Right renal pelvis (tissue), 4 donors: ENCODE data around the gene THUMPD2. TPM values are rescaled to one million over a fixed set of nuclear protein-coding genes. Genes with fewer than 3 reads are reported as not detected.
"Not testable (repeated sequence)": the region's sequence is repeated elsewhere in the genome, so short reads cannot be mapped to it uniquely, and the experiment has no call there.

Experiments used
- DNase-seq, 4 donors: peaks; one replicate each; pipeline ENCODE4 v3.0.0-alpha.2; 2013; ENCODE audit warnings: low read depth in 4 of 4, low spot score in 3 of 4, missing footprints in 1 of 4
- polyA plus RNA-seq, 4 donors: library from polyadenylated mRNA; unstranded; fragments of 120-200 nt; gene quantifications; one replicate each; pipeline ENCODE4 v1.2.1, GENCODE V29; 2013; ENCODE audit not compliant: insufficient read length in 4 of 4

The THUMPD2 gene, protein sequence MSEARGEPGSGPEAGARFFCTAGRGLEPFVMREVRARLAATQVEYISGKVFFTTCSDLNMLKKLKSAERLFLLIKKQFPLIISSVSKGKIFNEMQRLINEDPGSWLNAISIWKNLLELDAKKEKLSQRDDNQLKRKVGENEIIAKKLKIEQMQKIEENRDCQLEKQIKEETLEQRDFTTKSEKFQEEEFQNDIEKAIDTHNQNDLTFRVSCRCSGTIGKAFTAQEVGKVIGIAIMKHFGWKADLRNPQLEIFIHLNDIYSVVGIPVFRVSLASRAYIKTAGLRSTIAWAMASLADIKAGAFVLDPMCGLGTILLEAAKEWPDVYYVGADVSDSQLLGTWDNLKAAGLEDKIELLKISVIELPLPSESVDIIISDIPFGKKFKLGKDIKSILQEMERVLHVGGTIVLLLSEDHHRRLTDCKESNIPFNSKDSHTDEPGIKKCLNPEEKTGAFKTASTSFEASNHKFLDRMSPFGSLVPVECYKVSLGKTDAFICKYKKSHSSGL
- polyA plus RNA-seq = 10 to 100 TPM; 19.8 to 24.1 (median 21.8) TPM

- peak in 3 of 4 donors; percentile 61 to 69 (median 66) for DNase-seq
Measured at GRCh38 chr2:39778775-39779340, at the start of gene THUMPD2. TSS of gene THUMPD2 (minus strand) at chr2:39779258. CDS start at chr2:39779239, 19 bp downstream.

GRCh38 chr2:39821871-39822270 is 42.8 kb upstream of the THUMPD2 start:
- no peak for DNase-seq

DNA sequence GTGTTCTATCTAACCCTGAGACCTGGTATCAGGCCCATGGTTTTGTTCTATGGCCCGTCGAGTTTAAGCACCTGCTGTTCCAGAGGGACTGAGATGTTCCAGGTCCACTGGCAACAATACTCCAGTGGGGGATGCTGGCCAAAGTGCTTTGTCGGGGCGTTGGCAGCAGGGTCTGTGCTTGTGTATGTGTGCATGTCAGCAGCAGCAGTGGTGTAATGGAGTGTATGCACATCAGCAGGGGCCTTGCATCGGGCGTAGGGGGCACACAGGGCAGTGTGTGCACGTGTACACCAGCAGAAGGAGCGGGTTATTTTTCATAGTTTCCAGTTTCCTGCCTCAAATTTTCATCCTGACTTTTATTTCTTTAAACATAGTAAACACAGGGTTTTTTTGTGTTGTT is 37.8 kb upstream of the THUMPD2 start:
- no peak for DNase-seq

- DNase-seq = no peak
Measured at GRCh38 chr2:39816428-39816827, 37.4 kb upstream of the THUMPD2 start.

DNA sequence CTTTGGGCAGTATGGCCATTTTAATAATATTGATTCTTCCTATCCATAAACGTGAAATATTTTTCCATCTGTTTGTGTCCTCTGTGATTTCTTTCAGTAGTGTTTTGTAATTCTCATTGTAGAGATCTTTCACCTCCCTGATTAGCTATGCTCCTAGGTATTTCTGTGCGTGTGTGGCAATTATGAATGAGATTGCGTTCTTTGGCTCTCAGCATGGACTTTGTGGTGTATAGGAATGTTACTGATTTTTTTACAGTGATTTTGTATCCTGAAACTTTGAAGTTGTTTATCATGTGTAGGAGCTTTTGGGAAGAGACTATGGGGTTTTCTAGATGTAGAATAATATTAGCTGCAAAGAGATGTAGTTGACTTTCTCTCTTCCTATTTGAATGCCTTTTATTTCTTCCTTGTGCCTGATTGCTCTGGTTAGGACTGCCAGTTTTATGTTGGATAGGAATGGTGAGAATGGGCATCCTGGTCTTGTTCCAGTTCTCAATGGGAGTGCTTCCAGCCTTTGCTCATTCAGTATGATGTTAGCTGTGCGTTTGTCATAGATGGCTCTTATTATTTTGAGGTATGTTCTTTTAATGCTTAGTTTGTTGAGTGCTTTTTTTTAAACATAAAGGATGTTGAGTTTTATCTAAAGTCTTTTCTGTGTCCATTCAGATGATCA is 27.0 kb upstream of the THUMPD2 start:
- no peak for DNase-seq

DNA sequence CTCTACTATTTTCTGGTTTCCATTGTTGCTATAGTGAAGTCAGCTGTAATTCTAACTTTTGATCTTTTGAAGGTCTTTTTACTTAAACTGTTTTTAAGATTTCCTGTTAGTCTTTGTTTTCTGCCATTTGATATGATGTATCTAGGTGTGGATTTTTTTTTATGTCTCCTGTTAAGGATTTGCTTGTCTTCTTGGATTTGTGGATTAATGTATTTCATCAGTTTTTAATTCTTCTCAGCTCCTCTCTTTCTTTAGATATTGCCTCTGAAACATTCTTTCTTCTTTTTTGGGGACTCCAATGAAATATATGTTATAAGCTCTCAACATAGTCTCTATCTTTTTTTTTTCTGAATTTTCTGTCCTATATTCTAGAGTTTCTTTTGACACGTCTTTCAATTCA is 24.8 kb upstream of the THUMPD2 start:
- DNase-seq = no peak

- no peak for DNase-seq
Measured at GRCh38 chr2:39800752-39801151, 21.7 kb upstream of the THUMPD2 start.

GRCh38 chr2:39796134-39796533 is 17.1 kb upstream of the THUMPD2 start:
- DNase-seq = no peak

DNA sequence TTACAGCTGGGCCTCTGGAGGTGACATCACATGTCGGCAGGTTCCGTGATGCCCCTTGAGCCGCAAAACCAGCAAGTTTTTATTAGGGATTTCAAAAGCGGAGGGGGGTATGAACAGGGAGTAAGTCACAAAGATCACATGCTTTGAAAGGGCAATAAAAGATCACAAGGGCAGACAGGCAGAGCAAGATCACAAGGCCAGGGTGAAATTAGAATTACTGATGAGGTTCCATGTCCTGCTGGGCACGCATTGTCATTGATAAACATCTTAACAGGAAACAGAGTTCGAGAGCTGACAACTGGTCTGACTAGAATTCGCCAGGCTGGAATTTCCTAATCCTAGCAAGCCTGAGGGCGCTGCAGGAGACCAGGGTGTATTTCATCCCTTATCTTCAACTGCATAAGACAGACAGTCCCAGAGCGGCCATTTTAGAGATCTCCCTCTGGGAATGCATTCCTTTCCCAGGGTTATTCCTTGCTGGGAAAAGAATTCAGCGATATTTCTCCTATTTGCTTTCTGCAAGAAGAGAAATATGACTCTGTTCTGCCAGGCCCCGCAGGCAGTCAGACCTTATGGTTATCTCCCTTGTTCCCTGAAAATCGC is 11.3 kb upstream of the THUMPD2 start:
- DNase-seq = not testable (repeated sequence)

GRCh38 chr2:39787950-39788349 is 8.9 kb upstream of the THUMPD2 start:
- no peak for DNase-seq

GRCh38 chr2:39786761-39787522 is 7.9 kb upstream of the THUMPD2 start:
- DNase-seq = no peak

- no peak for DNase-seq
Measured at GRCh38 chr2:39782591-39782990, 3.5 kb upstream of the THUMPD2 start.

GRCh38 chr2:39781697-39782096 is 2.6 kb upstream of the THUMPD2 start:
- no peak for DNase-seq

GRCh38 chr2:39780825-39781600 is 2.0 kb upstream of the THUMPD2 start:
- DNase-seq = no peak

DNA sequence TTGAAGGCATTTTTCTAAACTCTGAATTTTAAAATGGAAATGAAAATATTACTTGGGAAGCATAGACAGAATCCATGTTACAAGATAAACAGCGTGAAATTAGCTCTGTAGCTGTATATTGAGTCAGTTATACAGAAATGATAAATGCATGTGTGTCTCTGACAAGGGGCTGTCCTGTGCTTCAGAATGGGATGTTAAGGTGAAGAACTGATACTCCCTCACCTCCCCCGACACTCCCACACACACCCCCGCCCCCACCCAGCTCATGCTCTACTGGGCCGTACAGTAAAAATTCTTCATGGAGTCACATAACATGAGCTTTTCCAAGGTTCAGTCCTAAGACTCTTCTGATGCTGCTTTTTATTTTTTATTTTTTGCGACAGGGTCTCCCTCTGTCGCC is 869 bp upstream of the THUMPD2 start:
- no peak for DNase-seq

- no peak for DNase-seq
Measured at GRCh38 chr2:39779341-39779851, 338 bp upstream of the THUMPD2 start.

GRCh38 chr2:39778233-39778632 is 825 bp downstream of the THUMPD2 start:
- no peak for DNase-seq

DNA sequence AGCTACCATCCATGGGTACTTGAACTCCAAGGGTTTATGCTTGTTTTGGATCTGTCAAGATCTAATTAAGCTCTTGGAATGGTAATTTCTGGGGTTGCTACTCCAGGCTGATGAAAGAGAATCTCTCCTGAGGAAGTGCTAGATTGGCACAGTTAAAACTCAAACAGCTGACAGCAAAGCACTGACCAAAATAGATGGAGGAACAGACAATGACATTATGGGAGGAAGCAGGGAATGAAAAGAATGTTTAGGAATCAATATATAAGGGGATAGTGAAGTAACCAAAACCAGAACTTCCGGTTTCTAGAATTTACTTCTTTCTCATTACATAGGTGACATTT is 6.3 kb downstream of the THUMPD2 start:
- DNase-seq = no peak

GRCh38 chr2:39772086-39772811 is 6.8 kb downstream of the THUMPD2 start:
- no peak for DNase-seq
